Right hindlimb (tissue), 1 donor: Measurements from ENCODE around the gene CAPN8.

Experiments used
- DNase-seq: peaks from one replicate; pipeline ENCODE4 v3.0.0-alpha.2; 2018

The CAPN8 gene

DNA sequence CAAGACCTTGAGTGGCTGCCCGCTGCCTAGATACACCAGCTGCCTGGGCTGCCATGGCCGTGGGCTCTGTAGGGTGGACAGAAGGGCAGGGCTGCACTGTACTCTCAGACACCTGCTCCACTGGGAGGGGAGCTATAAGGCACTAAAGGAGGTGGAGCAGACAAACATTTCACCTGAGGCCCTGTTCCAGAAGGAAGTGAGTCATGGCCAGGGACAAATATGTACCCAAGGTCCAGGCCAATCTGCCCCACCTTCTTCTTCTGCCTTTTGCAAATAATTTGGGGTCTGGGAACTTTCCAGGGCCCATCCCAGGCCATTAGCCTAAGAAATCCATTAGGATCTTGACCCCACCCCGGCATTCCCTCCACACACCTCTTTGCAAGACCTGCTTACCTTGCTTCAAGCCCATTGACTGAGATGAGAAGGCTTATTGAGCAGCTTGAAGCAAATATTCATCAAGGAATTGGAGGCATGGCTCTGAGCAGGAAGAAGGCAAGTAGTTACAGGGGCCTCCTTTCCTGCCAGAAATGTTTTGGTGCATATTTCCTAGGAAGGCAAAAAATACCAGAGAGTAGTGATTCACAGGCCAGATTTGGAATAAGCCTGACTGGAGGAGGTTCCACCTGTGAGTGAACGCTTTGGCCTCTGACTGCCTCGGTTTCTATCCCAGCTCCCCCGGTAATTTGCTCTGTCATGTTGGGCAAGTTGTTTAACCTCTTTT lies at the start of gene CAPN8:
Gene CAPN8, minus strand, starts transcription at position 110 of the 721 bp plus-strand sequence. Its CDS starts 55 bp downstream, at position 55.
- no peak for DNase-seq

DNA sequence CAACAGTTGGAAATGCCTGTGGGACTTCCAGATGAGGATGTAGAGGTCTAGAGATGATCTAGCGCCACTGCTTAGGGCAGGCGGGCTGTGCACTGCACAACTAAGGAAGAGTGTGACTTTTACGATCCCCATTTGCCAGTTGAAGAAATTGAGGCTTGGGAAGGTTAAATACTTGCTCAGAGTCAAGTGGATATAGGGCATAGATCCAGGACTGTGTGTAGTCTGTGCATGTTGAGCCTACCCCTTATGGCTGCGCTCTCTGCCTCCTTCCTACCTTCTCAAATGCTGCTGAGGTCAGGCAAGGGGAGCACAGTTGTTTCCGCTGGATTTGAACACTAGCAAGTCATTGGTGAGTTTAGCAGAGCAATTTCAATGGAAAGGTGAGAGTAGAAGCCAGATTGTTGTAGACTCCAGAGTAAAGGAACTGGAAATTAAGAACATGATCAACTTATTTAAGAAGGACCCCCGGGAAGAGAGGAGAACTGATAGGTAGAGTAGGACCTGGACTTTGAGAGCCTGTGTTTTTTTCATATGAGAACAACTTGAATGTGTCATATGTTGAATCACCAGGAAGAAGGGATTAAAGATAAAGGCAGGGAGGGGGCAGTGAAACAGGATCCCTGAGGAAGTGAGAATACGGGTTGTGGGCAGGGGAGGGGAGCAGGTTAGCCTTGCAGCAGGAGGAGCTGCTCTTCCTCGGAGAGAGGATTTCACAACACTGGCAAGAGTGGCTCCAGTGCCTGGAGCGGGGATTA lies 49.5 kb upstream of the CAPN8 start:
- DNase-seq = no peak

DNA sequence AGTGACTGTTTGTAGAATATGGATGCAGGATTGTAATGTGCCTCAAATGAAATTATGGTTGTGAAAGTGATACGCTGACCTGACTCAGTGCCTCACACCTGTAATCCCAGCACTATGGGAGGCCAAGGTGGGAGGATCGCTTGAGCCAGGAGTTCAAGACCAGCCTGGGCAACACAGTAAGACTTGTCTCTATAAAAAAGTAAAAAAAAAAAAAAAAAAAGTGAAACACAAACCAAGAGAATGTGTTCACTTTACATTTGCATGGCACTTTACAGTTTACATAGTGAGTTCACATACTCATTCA lies 48.9 kb upstream of the CAPN8 start:
- no peak for DNase-seq

DNA sequence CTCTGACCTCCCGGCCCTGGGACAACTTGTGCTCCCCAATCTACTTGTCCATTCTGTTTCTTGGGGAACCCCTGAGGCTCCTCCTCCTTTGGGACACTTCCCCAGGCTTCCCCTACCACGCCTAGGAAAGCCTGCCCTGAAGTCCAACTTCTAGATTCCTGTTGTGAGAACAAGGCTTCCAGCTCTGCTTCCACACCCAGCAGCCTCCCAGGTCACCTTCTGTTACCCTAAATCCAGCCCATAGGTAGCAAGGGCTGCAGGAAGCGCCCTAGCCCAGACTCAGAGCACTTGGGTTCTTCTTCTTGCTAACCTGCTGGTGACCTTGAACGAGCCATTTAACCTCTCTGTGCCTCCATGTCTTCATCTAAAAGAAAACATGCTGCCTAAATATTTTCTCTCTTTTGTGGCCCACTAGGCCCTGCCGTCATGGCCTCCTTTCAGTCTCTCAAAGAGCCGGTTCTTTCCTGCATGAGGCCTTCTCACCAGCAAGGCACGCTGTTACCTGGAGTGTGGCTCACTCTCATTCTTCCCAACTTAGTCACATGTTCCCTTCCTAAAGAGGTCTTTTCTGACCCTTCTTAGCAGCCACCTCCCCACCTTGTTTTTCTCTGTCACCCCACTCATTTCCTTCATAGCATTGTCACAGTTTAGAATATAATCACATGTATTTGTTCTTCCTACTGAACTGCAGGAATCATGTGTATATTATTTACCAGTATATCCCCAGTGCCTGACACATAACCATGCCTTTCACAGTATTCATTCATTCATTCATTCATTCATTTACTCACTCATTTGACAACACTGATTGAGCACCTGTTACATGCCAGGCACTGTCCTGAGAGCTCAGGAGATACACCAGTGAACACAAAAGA lies 48.3 kb upstream of the CAPN8 start:
- no peak for DNase-seq

DNA sequence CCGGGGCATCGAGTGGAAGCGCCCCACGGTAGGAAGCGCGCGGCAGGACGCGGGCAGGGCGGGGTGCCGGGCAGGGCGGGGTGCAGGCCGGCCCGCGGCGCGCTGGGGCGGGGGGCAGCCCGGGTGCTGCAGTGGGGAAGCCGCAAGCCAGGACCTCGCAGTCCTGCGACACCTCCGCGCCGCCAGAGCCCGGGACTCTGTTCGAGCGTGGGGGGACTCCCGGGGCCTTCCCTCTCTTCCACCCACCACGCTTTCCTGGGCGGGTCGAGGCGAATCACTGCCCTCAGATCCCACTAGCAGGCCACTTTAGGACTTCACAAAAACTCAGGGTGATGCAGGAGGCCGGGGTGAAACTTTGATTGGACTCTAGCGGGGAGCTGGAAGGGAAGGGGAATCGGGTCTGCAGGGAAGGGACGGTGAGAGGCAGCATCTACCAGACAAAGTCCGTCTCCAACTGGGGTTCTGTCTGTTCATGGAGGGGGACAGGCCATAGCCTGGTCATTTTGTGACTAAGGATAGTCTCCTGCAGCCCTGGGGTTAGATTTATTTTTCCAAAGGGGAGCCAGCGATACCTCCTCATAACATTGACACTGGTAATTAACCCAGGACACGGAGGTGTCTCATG lies 47.5 kb upstream of the CAPN8 start:
- DNase-seq = peak; percentile 64

DNA sequence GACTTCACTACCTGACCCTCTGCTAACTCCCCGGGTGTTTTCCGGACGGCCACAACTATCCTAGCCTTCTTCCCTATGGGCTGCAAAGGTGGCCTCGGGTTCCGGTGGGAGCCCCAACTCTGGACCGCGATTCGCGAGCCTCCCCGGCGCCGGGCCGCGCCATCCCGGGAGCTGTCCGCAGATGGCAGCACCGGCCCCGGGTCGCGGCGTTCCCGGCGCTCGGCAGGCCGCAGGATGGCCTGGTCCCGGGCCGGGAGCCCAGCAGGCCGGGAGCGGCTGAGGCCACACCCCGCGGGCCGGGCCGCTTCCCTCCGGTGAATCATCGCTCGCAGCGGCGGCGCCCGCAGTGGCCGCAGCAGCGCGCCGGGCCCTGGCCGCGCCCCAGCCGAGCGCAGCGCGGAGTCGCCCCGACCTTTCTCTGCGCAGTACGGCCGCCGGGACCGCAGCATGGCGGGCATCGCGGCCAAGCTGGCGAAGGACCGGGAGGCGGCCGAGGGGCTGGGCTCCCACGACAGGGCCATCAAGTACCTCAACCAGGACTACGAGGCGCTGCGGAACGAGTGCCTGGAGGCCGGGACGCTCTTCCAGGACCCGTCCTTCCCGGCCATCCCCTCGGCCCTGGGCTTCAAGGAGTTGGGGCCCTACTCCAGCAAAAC lies 46.8 kb upstream of the CAPN8 start, which contains the start of gene CAPN2:
Gene CAPN2, plus strand, starts transcription at position 346 of the 656 bp plus-strand sequence. Its CDS starts 102 bp downstream, at position 448.
- DNase-seq = peak; percentile 88

DNA sequence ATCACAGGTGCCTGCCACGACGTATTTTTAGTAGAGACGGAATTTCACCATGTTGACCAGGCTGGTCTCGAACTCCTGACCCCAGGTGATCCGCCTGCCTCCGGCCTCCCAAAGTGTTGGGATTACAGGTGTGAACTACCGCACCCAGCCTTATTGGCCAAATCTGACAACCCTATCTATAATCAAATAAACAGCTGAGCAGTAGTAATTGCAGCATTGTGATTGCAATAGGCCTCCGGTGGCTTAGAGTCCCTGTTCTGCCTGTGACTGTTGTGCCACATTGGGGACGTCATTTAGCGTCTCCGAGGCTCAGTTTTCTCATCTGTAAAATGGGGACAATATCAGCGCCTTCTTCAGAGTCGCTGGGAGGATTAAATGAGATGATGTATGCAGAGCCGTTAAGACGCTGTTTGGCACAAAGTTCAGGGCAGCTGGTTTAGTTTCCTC lies 46.3 kb upstream of the CAPN8 start:
- no peak for DNase-seq

DNA sequence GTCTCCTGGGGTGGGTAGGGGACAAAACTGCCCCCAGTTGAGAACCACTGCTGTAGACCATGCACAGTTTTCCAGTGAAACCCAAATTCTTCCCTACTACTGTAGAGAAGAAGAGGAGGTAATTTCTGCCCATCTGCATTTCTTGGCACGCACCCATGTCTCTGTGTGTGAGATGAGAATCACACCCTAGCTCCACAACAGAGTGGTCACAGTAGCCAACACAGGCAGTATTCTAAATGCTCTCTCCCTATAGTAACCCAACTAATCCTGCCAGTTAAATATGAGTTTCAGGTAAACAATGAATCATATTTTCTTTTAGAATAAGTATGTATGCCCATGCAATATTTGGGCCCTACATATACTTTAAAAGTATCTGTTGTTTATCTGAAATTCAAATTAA lies 45.7 kb upstream of the CAPN8 start:
- peak; percentile 44 for DNase-seq

DNA sequence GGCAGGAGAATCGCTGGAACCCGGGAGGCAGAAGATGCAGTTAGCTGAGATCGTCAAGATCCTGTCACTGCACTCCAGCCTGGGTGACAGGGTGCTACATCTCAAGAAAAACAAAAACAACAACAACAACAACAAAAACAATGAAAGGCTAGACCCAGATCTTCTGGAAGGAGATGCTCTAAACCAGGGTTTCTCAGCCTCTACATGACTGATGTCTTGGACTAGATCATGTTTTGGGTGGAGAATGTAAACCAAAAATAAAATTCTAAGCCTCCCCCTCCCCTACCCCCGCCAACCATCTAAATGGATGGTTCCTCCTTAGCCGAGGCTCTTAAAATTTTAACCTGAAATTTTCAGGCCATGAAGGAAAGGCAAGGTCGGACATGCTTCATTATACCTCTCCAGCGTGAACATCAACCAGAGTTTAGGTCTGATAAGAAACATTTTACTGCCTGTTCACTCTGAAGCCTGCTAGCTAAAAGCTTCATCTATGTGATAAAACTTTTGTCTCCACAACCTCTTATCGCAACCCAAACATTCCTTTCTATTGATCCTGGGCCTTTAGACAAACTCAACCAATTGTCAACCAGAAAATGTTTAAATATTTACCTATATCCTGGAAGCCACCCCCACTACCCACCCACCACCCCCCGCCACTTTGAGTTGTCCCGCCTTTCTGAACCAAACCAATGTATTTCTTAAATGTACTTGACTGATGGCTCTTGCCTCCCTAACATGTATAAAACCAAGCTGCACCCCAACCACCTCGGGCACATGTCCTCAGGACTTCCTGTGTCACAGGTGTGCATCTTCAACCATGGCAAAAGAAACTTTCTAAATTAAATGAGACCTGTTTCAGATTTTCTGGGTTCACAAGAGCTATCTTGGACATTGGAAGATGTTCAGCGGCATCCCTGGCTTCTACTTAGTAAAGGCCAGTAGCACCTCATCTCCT lies 45.0 kb upstream of the CAPN8 start:
- no peak for DNase-seq

DNA sequence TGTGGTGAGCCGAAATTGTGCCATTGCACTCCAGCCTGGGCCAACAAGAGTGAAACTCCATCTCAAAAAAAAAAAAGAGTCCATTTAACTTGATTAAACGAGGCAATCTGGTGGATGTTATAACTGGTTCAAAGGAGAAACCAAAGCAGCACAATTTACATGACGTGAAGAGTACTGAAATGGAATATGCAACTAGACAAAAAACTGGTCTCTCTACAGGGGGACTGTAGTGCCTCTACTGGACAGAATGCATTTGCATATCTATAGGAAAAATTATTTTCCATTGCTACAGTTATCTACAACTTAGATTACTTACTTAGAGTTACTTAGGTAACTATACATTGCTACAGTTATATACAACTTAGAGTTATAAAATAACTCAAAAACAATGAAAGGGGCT lies 44.1 kb upstream of the CAPN8 start:
- DNase-seq = no peak

DNA sequence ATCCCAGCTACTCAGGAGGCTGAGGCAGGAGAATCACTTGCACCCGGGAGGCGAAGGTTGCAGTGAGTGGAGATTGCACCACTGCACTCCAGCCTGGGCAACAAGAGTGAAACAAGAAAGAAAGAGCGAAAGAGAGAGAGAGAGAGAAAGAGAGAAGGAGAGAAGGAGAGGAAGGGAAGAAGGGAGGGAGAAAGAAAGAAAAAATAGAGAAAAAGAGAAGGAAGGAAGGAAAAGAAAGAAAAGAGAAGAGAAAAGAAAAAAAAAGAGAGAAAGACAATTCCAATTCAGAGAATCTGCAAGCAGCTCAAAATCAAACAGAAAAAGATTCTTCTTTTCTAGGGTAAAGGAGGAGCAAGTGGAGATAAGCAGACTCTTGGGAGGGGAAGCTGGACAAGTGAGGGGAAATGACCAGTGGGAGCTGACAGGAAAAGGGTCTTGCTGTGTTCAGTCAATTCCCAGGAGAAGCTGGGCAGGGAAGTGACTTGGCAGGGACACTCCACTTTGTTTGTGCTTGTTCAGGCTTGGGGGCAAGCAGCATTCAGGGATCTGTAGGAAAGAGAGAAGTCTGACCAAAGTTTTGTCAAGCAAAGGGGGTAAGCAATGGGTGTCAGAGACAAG lies 43.3 kb upstream of the CAPN8 start:
- no peak for DNase-seq

DNA sequence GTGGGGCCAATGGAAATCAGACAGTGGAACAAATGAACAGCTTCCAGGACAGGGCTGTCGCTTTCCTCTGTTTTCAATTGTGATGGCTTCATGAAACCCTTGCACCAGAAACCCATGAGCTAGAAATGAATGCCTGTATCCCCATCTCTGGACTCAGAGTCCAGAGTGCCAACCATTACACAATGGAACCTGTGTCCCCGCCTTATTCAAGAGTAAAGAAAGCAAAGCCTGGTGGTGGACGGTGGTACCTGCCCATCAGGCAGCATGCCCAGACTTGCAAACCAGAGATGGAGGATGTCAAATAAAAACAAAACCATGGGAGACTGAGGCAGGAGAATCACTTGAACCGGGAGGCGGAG lies 42.5 kb upstream of the CAPN8 start:
- DNase-seq = no peak

DNA sequence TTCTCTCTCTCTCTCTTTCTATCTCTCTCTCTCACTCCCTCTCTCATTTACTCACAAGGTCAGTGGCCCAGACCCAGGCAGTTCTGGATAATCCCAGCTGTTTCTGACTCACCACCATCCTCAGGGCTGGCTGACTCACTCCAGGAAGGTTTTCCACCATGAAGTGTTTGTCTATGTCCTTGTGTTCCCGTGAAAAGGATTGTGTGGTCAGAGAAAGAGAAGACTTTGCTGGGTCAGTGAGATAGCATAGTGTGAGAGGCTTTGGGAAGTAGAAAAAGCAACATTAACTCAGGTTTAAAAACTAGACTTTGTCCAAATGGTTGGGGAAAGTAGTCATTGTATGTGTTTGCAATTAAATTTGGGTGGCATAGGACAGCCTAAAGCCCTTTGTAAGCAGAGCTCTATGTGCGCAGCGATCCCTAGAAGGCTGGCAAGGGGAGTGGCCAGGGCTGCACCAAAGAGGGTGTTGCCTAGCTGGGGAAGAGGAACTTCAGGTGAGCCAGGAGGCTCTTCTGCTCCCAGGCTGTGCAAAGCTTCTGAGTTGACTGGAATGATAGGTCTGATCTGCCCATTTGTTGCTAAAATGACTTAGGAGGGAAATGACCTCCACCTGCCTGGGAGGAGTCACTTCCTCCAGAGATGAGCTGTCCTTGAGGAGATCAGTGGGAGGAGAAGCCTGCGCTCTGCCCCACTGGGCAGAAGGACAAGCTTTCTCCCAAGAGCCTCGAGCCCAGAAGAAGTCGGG lies 41.9 kb upstream of the CAPN8 start:
- DNase-seq = peak; percentile 62

DNA sequence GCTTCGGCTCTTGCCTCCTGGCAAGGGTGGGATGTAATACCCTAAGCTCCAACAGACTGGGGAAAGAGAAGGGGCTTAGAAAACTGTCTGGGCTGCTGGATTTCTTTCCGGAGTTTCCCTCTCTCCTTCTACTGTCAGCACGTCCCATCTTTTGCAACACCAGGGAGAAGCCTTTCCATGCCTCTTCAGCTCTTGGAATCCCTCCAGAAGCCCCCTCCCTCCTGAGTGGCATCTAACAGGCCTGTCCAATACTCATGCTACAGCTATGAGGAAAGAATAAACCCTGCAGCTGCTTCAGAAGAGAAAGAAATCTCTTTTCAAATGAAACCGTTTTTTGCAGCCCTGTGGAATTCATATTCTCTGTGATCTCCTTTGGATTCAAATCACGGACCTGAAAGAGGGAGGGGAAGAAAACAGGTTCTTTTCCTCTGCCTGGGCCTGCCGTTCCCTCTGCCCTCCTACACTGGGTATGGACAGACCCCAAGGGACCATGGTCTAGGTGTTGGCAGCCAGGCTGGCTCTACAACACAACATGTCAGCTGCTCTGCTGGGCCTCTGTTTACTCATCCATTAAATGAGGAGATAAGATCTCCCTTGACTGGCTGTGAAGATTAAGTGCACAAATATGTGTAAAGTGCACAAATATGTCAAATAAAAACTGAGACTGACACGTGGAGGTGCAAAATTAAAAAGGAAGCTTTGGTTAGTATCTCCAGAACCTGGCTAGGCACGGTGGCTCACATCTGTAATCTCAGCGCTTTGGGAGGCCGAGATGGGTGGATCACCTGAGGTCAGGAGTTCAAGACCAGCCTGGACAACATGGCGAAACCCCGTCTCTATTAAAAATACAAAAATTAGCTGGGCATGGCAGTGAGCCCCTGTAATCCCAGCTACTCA lies 40.8 kb upstream of the CAPN8 start:
- DNase-seq = peak; percentile 85

DNA sequence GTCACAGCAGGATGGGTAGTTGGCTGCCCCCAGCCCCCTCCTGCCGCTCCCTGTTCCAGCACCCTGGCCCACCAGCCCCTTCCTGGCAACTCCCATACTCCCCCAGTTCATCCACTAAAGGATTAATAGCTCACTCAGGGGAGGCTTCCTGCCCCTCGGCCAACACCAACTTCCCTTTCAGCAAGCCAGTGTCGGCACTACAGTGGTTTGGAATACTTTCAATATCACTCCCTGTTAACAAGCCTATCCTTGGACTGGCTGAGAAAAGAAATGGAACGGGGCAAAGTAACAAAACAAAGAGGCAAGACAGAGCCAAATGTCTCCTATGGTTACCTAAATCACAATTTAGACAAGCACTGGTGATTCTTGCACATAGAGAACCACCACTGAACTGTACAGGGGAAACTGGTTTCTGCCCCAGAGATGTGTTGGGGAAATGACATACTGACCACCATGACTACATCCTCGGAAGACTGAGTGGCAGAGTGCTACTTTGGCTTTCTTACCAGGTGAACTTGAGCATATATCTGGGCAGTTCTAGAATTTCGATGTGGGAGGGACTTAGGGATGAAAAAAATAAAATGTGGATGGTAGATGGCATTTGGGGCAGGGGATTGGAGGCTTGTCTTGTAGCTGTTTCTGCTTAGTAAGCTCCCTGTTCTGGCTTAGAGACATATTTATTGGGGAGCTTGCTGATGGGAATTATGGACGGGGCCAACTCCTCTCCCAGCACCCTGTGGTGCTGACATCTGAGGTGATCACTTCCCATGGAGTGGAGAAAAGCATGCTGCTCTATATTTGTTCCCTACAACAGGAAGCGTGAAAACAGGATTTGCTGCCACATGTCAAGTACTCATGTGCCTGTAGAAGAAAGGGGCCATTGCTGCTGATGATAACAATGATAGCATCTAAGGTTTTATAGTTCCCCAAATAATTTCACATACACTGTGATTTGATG lies 39.7 kb upstream of the CAPN8 start:
- DNase-seq = no peak

DNA sequence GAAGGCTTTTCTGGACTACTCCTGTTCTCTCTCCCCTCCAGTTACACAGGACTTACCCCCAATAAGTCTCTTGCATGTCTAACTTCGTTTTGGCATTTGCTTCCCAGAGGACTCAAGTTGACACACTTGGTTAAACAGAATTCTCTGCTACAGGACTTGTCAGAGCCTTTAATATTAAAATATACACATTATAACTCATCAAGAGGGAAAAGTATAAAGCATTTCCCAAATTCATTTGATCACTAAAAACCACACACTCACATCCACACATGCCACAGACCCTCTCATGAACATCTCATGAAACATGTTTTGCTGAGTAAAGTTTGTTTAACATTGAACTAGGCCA lies 38.1 kb upstream of the CAPN8 start:
- DNase-seq = no peak

DNA sequence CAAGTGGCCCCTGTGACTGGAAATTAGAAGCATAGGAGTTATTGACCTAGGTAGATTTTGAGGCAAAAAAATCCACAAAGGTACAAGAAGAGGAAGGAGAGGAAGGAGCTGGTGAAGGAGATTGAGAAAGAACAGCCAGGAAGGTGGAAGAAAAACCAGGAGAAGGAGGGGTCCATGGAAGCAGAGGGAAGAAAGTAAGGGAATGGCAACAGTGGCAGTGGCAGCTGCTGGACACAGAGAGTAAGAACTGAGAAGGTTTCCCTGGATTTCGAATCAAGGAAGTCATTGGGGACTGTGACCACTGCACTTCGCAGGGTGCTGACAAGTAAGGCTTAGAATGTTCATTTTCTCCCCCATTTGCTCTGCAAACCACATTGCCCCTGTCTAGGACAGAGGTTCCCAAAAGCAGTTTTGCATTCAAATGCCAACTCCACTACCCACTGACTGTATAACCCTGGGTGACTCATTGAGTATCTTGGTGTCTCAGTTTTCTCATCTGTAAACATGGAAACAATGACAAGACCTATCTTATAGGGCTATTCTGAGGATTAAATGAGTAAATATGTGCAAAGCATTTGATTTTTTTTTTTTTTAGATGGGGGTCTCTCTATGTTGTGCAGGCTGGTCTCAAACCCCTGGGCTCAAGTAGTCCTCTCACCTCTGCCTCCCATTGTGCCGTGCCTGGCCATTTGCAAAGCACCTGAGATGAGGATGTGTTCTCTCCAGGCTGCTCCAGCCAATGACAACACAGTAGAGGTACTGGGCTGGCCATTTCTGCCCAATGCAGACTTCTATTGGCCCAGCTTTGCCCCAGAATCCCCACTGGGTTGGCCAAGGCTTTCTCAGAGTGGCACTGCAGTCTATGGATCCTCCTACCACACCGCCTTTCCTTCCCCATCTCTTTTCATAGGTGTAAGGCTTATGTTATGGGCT lies 37.5 kb upstream of the CAPN8 start:
- DNase-seq = no peak
